KMS-11 (cell line): ENCODE data around the gene KLKB1.
A peak's percentile ranks its signal among the peaks of the same experiment; 100 is the strongest.

ENCODE experiments used
- H2AFZ ChIP-seq: fragments of 200-600 bp; sonication (generic); 2 replicates; pipeline ENCODE4 v1.6.1; 2016; ENCODE audit warnings: antibody characterized with exemption, mixed run types, low read depth
- H3K27ac ChIP-seq: fragments of 200-600 bp; sonication (generic); 2 replicates; pipeline ENCODE4 v1.6.1; 2016; ENCODE audit warnings: mild to moderate bottlenecking, mixed run types
- H3K27me3 ChIP-seq: fragments of 200-600 bp; sonication (generic); 2 replicates; pipeline ENCODE4 v1.6.1; 2017; ENCODE audit warnings: mild to moderate bottlenecking, low read depth, mixed run types, moderate library complexity; ENCODE audit not compliant: insufficient read depth
- H3K36me3 ChIP-seq: fragments of 200-600 bp; sonication (generic); 2 replicates; pipeline ENCODE4 v1.6.1; 2017; ENCODE audit warnings: mild to moderate bottlenecking, mixed run types; ENCODE audit not compliant: insufficient read depth
- H3K4me1 ChIP-seq: fragments of 200-600 bp; sonication (generic); 2 replicates; pipeline ENCODE4 v1.6.1; 2016; ENCODE audit warnings: mild to moderate bottlenecking, low read depth, mixed run types; ENCODE audit not compliant: poor library complexity, severe bottlenecking
- H3K4me2 ChIP-seq: fragments of 200-600 bp; sonication (generic); 2 replicates; pipeline ENCODE4 v1.7.0; 2016; ENCODE audit warnings: mild to moderate bottlenecking, mixed run types
- H3K4me3 ChIP-seq: fragments of 200-600 bp; sonication (generic); IDR thresholded peaks from 2 replicates; pipeline ENCODE4 v1.6.1; 2017; ENCODE audit warnings: low read depth, low read length, mixed read lengths; ENCODE audit not compliant: insufficient read depth
- H3K79me2 ChIP-seq: fragments of 200-600 bp; sonication (generic); 2 replicates; pipeline ENCODE4 v1.6.1; 2016; ENCODE audit warnings: low read depth, mixed run types; ENCODE audit not compliant: insufficient read depth
- H3K9ac ChIP-seq: fragments of 200-600 bp; sonication (generic); 2 replicates; pipeline ENCODE4 v1.6.1; 2016; ENCODE audit warnings: mild to moderate bottlenecking, mixed run types
- H4K20me1 ChIP-seq: fragments of 200-600 bp; sonication (generic); 2 replicates; pipeline ENCODE4 v1.6.1; 2016; ENCODE audit warnings: mild to moderate bottlenecking, mixed run types; ENCODE audit not compliant: insufficient read depth
- TF ChIP-seq, protein P1 (sequence below): fragments of 200-600 bp; sonication (generic); conservative IDR thresholded peaks from 2 replicates; pipeline ENCODE4 v1.6.1; 2017; ENCODE audit warnings: low read depth, mild to moderate bottlenecking, antibody characterized with exemption, low read length, moderate library complexity, mixed read lengths

KLKB1 gene

GRCh38 chr4:186200516-186200915 lies 26.8 kb upstream of the KLKB1 start:
- Histone ChIP-seq H3K9ac (no peak overlapping the region), H3K79me2 (no peaks in the 10 kb centered on the region), H3K4me2 (no peak overlapping the region), H3K4me3 (no peak overlapping the region), H3K4me1 (peaks cover 6% of the 10 kb centered on the region), H3K27ac (no peak overlapping the region), H3K27me3 (no peaks in the 10 kb centered on the region), H2AFZ (no peak overlapping the region), H3K36me3 (no peaks in the 10 kb centered on the region), H4K20me1 (no peaks in the 10 kb centered on the region)
- TF ChIP-seq, protein P1, sequence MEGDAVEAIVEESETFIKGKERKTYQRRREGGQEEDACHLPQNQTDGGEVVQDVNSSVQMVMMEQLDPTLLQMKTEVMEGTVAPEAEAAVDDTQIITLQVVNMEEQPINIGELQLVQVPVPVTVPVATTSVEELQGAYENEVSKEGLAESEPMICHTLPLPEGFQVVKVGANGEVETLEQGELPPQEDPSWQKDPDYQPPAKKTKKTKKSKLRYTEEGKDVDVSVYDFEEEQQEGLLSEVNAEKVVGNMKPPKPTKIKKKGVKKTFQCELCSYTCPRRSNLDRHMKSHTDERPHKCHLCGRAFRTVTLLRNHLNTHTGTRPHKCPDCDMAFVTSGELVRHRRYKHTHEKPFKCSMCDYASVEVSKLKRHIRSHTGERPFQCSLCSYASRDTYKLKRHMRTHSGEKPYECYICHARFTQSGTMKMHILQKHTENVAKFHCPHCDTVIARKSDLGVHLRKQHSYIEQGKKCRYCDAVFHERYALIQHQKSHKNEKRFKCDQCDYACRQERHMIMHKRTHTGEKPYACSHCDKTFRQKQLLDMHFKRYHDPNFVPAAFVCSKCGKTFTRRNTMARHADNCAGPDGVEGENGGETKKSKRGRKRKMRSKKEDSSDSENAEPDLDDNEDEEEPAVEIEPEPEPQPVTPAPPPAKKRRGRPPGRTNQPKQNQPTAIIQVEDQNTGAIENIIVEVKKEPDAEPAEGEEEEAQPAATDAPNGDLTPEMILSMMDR, result no peak

DNA sequence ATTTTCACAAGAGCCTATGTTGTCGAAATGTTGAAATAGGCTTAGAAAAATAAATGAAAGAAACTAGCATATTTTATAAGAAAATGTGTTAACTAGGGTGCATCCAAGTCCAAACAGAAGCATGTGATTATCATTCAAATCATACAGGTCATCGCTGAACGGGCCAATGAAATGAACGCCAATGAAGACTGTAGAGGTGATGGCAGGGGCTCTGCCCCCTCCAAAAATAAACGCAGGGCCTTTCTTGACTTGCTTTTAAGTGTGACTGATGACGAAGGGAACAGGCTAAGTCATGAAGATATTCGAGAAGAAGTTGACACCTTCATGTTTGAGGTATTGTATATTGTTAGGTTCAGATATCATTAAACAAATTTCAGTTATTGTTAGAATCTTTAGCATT lies 26.3 kb upstream of the KLKB1 start:
- no peaks in the 10 kb centered on the region for H4K20me1 ChIP-seq
- TF ChIP-seq, protein P1, result no peak
- H3K27me3 ChIP-seq, result no peaks in the 10 kb centered on the region
- H3K4me1 ChIP-seq, result peaks cover 6% of the 10 kb centered on the region
- H3K36me3 ChIP-seq, result no peaks in the 10 kb centered on the region
- no peak overlapping the region for H2AFZ ChIP-seq
- no peak overlapping the region for H3K9ac ChIP-seq
- H3K27ac ChIP-seq, result no peak overlapping the region
- no peaks in the 10 kb centered on the region for H3K79me2 ChIP-seq
- H3K4me3 ChIP-seq, result no peak overlapping the region
- H3K4me2 ChIP-seq, result no peak overlapping the region

DNA sequence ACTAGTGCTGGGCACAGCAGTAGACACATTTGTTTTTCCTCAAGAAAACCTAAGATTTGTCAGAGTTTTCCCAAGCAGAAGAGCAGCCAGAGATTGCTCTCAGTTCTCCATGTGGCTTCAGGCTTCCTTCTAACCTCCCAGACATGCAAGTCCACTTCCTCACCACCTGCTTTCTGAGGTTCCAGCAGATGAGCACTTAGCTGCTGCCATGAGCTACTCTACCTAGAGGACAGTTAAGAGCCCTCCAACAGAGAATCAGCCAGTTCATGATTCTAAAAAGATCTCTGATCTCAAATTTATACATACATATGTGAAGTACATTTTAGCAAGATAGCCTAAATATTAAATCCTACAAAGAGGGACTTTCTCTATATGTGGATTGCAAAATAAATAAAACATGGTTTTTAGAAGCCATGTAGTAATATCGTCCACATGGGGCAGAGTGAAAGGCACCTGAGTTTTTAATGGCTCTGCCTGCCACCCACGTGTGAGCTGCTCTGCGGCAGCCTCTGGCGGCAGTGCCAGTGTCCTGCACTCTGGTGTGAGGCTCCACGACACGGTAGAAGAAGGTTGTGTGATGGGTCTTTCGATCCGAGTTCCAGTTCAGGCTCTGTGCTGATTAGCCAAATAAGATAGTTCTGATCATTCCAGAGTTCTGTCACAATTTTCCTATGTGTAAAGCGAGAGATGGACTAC lies 25.6 kb upstream of the KLKB1 start:
- TF ChIP-seq, protein P1, result peak; percentile 88
- H3K9ac ChIP-seq, result no peak overlapping the region
- H3K4me3 ChIP-seq, result no peak overlapping the region
- no peaks in the 10 kb centered on the region for H4K20me1 ChIP-seq
- peaks cover 6% of the 10 kb centered on the region for H3K4me1 ChIP-seq
- peak overlapping the region; percentile 42; the same call in 1 of the 2 replicates for H3K27ac ChIP-seq
- H3K79me2 ChIP-seq, result no peaks in the 10 kb centered on the region
- H3K27me3 ChIP-seq, result no peaks in the 10 kb centered on the region
- no peaks in the 10 kb centered on the region for H3K36me3 ChIP-seq
- H3K4me2 ChIP-seq, result peak overlapping the region; percentile 27
- peak overlapping the region; percentile 45; the same call in 1 of the 2 replicates for H2AFZ ChIP-seq

GRCh38 chr4:186202490-186203140 lies 24.7 kb upstream of the KLKB1 start:
- H3K4me2 ChIP-seq, result no peak overlapping the region; the same call in 1 of the 2 replicates
- H4K20me1 ChIP-seq, result no peaks in the 10 kb centered on the region
- H3K27me3 ChIP-seq, result no peaks in the 10 kb centered on the region
- H3K4me3 ChIP-seq, result no peak overlapping the region
- H2AFZ ChIP-seq, result 0 out of 2 replicates have a peak overlapping the region, but pooled peaks have one; percentile 45
- no peaks in the 10 kb centered on the region for H3K79me2 ChIP-seq
- no peaks in the 10 kb centered on the region for H3K36me3 ChIP-seq
- H3K4me1 ChIP-seq, result peaks cover 6% of the 10 kb centered on the region
- no peak overlapping the region for H3K9ac ChIP-seq
- no peak overlapping the region for H3K27ac ChIP-seq
- TF ChIP-seq, protein P1, result no peak
